HG03196 (cell line): ENCODE results near the gene MYO18A.

ENCODE experiments used
- ATAC-seq: cut with Tn5 transposase; IDR thresholded peaks from one replicate; pipeline ENCODE4 v1.9.1; 2021; ENCODE audit not compliant: unreplicated experiment

The MYO18A gene

DNA sequence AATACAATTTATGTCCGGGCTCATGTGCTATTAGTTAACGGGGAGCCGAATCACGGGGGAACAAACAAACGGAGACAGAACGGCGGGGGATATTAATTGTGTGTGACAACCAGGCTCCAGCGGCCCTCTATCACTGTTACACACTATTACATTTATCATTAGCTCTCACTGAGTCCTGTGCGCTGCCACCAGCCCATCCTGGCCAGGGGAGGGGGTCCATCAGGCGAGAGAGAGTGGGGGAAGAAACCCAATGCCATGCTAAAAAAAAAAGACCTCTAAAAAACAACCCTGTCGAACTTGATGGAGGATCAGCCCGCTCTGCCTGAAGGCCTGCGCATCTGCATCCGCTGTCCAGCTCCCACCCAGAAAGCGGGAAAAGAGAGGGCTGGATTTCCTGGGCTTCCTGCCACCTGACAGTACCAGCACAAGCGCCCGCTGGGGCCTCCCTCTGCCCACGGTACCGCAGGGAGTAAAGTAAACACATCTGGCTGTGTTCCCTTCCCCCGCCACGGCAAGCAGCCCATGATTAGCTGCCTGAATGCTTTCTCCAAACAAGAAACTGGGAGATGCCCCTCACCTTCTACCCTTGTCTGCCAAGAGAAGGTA lies 95.6 kb downstream of the MYO18A start:
- no peak for ATAC-seq

DNA sequence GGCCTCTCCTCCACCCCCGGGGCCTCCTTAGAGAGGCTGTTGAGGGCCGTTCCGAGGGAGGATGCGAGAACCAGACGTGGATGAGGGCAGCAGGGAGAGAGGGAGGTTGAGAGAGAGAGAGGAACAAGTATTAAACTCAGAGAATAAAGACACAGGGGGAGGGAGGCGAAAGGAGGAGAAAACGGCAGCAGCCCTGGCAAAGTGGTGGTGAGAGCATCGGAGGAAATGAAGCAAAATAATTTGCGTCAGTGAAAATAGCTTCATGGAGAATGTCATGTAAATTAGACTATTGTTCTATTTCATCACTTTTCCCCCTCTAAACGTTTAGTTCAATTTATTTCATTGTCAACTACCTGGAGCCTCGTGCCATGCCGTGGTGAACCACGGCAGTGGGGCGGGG lies 99.2 kb downstream of the MYO18A start:
- ATAC-seq = no peak

DNA sequence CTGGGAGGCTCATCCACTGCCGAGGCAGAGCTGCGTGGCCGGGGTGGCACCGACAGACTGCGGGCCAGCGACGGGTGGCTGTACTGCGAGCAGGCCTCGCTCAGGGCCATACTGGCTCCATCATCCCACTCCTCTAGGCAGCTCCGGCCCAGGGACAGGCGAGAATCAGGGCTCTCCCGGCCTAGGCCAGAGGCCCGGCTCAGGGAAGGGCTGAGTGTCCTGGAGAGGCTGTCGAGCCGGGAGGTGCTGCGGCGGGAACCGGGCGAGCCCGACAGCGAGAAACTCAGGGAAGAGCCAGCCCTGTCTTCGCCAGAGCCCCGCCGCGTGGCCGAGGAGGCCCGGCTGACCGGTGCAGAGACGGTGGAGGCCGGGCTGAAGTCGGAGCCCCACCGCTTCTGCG lies 99.9 kb downstream of the MYO18A start:
- ATAC-seq = no peak

DNA sequence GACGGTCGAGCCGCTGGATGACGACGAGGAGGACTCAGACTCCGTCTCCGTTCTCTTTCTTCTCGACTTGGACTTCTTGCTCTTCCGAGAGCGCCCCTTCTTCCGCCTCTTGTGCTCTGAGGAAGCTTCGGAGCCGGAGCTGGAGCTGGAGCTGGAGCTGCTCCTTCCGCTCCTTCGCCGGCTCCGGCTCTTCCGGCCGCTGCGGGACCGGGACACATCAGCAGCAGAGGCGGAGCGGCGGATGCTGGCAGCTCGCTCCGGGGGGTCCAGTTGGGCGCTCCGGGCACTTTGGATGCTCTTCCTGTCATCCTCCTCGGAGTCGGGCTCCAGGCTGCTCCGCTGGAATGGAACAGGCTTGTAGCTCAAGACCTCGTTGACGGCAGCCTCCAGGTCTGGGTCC lies 100.3 kb downstream of the MYO18A start:
- no peak for ATAC-seq

DNA sequence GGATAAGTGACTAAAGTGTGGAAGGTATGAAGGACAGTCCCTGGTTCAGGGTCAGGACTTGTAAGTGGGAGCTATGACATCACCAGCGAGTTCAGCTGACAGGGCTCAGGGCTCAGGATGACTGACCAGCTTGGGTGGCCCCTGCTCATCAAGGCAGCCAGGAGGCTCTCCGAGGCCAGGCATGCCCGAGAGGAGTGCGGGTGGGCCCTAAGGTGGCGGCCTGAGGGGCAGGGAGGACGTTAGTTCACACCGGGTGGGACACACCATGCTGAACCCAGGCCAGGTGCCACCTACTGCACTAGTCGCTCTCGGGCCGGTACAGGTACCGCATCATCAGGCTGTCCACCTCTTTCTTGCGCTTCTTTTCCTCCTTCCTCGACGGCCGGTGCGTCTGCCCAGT lies 100.8 kb downstream of the MYO18A start:
- ATAC-seq = no peak

DNA sequence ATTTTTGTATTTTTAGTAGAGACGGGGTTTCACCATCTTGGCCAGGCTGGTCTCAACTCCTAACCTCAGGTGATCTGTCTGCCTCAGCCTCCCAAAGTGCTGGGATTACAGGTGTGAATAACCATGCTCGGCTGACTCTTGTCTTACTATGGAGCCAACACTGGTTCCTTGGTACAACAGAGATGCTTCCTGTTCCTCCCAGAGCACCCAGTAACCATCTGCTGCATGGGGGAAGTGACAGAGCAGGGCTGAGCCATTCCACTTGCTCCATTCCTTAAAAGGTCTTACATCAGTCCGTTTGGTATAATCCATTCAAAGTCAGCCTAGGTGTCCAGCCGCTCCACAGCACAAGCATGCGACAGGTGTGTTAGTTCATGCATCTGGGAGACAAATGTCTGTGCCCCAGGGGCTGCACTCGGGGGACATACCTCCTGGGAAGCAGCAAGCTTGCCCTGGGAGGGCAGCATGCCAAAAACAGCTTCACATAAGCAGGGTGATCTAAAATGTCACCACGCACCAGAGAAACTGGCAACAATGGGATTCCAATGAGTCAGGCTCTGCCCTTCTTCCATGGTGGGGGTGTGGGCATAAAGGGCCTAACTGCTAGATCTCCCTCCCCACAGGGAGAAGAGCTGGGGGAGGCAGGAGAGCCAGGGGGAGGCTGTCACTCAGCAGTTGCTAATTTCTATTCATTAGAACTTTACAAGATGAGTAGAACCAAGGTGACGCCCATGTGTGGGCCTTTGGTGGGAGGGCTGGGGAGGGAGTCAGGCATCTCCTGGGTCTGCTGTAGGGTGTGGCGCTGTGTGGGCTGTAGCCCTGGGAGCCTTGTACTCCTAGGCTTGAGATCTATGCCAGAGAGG lies 101.8 kb downstream of the MYO18A start:
- ATAC-seq = no peak

DNA sequence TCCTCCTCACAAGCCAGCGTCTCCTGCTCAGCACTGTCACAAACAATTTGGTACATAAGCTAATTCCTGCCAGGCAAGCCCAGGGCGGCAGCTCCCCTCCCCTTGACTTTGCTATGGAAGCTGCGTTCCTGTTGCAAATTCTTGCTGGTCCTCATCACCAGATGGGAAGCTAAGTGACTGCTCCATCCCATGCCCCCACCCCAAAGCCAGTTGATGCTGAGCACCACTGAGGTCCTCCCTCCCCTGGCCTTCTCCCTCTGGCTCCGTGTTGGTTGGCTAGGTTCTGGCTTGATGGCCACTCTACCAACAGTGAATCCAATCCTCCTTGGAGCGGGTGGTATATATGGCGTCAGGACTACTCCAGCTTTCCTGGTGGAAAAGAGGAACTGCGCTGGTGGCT lies 102.9 kb downstream of the MYO18A start:
- ATAC-seq = no peak

DNA sequence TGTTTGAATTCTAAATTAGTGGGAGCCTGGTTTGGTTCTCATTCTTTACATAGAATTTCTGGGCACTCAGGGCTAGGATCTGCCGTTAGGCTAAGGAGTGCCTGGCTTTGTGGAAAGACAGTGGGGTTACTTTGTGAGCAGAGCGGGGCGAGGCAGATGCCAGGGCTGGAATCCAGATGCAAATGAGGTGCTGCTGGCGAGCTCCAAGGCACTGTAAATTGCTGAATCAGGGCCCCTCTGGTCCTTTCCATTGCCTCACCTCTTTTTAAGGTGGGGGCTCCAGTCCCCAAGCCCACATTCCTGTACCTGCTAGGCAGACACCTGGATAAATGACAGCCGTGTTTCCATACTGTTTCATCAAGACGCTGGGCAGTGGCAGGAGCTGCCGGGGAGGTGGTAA lies 103.5 kb downstream of the MYO18A start:
- ATAC-seq = no peak

DNA sequence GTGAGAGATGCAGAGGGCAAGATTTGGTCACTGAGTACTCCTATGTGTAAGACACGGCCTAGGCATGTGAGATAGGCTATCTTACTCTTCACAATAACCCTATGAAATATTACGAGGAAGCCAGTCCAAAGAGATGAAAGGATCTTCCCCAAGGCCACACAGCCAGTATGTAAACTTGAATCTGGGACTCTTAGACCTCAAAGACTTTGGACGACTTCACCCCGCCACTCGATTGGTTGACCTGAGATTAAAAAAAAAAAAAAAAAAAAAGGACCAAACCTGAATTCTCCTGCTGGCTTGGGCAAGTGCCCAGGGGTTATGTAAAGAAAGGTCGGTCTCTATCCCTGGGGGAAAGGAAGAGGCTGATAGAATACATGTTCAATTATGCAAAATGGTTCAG lies 104.1 kb downstream of the MYO18A start:
- ATAC-seq = no peak

DNA sequence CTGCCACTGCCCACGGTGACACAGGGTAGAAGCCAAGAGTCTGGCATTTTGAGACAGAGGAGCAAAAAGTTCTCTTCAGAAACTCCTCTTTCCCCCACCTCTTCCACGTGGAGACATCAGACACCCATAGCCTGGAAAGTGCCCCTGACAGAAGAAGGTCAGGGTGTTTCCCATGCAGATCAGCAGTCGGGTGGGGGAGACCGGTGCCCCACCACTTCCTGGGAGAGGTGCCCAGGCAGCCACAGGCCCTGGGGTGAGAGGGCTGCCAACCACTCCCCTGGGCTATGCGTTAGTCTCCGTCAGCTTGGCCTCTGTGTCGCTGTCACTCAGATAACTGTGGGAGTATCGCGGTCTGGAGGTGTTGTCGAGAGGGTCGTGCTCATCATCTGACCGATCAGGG lies 105.7 kb downstream of the MYO18A start:
- no peak for ATAC-seq

DNA sequence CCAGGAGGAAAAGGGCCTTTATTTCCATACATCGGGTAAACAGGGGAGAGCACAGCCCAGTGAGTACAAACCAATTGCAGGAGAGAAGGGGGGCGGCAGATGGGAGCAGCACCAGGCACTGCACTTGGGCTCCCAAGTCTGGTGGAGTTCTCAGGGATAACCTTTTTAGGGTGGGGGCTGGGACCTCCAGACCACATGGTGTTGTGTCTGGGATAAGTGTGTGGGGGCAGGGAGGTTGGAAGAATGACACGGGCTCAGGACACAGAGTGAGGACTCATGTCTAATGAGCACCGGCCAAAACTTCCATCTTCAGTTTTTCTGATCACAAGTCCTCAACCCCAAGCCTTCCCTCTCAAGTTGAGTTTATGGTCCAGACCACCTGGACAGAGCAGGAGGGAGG lies 106.7 kb downstream of the MYO18A start:
- ATAC-seq = no peak

DNA sequence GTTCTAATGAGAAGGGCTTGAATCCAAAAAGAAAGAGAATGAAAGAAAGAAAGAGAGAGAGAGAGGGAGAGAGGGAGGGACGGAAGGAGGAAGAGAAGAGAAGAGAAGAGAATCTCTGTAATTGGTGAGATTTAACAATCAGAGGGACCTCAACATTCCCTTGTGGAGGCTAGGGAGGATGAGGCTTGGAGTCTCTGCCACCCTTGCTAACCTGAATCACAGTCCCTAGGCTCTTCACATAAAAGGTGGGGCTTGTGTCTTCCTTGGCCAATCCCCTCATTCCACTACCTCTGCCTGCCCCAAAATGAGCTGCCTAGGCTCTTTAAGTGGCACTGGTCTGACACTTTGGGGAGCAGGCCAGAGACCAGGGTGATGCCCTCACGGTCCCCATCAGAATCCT lies 107.2 kb downstream of the MYO18A start:
- no peak for ATAC-seq

DNA sequence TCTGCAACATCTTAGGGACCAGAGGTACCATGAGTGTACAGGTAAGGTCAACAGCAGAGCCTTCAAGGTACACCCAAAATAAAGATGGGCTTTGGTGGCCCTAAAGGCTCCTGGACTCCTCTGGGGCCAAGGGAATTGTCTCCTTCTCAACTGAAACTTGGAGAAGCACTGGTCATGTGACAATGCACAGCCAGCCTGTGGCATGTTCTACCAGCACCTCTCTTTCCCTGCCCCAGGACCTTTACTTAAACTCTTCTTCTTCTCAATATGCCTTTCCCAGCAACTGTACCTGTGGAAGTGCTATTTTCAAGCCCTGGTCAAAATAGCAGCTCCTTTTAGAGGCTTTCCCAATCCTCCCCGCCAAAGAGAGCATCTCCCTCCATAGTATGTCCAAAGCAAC lies 108.9 kb downstream of the MYO18A start:
- ATAC-seq = no peak

DNA sequence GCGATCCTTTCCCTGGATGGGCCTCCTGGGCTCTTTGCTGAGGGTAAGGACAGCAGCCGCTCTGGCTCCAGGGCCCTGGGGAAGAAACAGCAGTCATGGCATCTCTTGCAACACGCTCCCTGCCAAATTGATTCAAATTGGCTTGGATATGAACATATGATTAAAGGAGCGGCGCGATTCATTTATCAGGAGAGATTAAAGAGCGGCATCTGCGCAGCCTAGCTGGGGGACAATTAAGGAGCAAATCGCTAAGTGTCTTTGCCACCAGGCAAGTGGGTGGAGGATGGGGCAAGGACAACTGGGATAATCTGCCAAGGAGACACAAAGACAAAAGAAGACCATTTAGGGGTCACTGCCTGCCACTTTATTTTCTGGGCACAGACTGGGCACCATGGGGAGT lies 109.4 kb downstream of the MYO18A start:
- no peak for ATAC-seq

DNA sequence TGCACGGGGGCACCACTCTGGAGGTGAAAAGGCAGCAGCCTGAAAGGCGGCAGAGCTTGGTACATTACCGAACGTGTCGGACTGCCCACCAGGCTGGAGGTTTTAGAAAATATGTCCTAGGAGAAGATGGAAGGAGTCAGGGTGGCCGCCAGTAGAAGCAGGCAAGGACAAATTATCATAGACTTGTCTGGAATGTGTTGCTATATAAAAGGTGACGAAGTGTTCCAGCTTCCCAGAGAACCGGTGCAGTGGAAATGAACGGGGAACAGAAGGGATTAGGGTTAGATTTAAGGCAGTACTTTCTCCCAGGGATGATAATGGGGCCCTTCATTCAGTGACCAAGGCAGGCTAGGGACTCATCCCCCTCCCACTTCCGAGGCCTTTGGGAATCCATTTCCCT lies 109.9 kb downstream of the MYO18A start:
- no peak for ATAC-seq

DNA sequence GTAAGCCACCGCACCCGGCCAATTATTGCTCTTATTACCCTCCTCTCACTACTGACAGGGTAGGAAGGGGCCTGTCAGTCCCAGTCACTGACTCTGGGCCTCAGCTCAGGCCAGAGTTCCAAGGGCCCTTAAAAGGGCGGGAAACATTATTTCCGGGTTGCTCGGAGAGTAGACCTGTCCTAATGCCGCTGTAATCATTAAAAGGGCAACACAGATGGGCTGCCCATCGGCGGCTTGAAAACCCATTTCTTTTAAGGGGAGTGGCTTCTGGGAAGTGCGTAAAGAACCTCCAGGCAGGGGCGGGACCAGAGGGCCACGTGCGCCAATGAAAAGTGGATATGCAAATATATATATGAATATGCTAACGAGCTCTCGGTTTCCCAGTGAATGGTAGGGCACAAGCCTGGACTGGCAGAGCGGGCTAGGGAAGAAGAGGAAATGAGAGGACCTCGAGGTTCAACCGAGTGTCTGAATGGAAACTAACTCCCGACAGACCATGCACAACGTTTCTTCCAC lies 110.6 kb downstream of the MYO18A start:
- ATAC-seq = no peak

DNA sequence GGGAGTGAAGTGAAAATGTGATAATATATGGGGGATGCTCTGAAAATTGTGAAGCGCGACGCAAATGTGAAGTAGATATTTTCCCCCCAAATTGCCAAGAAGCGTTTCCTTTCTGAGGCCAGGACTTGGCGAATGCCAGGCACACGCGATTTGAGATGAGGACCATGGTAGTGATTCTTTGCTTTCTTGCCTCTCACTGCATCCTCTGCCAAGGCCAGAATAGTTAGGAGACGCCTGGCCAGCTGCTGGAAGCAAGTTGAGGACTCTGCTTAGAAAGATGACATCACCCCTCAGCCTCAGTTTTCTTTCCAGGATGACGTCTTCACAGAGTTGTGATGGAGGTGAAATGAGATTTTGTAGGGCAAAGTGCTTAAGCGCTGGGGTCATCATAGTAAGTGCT lies 111.4 kb downstream of the MYO18A start:
- no peak for ATAC-seq

DNA sequence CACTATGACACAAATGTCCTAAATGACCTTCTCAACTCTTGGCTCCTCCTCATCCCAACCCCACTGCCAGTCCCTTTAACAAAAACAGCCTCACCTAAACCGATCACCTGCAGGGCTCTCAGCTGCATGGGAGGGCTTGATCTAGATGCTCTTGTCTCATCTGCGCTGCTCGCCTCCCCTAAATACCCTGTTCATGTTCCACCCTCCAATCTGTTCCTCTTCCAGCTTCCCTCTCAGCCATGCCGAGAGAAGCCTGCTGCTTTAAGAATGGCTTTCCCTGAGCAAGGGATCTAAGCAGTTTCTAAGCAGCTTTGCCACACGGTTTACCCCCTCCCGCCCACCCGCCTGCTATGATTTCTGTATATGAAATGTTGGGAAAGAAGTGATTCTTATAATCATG lies 113.6 kb downstream of the MYO18A start:
- ATAC-seq = no peak

DNA sequence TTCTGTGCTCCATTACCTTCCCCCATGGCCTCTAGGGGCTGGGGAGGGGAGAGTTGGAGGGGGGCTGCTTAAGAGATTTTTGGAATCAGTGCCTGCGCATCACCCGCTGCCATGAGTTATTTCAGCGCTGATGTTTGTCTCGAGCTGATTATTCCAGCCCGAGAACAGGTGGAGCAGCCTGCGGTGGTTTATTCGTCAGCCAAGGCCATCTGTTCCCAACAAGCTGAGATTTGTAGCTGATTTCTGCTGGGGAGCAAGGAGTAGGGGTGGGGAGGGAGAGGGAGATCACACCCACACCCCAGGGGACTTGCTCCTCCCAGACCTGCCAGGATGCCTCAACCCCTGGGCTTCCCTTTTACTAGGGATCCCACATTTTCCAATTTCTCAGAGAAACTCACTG lies 114.2 kb downstream of the MYO18A start:
- ATAC-seq = no peak

DNA sequence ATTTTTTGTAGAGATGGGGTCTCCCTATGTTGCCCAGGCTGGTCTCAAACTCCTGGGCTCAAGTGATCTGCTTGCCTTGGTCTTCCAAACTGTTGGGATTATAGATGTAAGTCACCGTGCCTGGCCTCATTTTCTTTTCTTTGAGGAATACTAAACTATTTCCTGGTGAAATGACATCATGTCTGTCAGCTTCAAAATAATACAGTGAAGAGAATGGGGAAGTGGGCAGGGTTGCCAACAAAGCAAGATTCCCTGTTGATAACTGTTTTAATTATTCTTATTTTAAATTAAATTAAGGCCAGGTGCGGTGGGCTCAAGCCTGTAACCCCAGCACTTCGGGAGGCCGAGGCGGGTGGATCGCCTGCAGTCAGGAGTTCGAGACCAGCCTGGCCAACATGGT lies 116.2 kb downstream of the MYO18A start:
- ATAC-seq = no peak

DNA sequence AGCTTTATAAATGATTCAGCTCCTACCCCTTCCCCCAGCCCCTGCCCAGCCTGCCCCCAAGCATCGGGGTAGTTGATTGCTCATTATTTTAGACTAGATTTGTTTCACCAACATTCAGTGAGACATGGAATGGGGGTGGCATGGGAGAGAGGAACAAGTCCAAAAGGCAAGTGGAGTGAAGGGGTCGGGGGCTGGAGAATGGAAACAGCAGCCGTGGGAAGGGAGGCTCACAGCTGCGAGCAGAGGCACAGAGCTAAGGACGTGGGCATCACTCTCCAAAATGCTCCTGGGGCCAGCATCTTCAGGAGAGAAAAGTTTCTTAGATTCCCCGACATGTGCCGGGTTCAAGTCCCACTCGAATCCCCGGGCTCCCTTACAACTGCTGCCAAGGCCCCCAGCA lies 118.0 kb downstream of the MYO18A start:
- ATAC-seq = no peak

DNA sequence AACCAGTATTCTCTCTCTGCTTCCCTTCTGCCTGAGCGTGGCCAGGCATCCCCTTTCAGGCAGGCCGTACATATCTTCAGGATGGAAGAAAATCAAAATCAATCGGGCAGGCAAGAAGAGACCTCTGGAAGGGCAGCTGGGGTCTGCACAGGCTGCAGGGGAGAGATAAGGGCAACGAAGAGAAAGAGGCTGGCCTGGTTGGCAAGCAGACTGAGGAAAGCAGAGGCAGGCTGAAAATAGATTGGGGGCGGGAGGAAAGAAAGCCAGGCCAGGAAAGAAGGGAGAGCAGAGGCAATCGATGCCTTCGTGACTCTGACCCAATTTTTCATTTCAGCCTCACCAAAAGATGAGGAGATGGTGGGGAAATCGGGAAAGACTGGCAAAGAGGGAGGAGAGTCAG lies 119.2 kb downstream of the MYO18A start:
- ATAC-seq = no peak

DNA sequence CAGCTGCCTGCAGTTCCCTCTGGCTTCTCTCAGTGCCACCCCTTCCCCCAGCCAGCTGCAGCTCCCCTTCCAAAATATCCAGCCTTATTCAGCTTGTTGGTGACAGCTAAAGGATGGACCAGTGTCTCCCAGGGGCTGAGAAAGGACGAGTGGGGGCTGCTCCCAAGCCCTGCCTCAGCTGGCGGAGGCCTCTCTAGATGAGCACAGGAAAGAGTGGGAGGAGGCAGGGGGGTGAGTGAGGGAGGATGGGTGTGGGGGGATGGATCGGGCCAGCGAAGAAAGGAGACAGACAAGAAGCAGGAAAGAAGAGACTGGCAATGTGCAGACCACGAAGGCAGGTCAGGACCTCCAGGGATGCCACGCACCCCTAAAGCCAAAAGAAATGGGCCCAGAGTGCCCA lies 119.7 kb downstream of the MYO18A start:
- ATAC-seq = no peak
